NCI-H2196 treated with DMSO at 0.1 percent for 48 hours (cell line): ENCODE results near the gene ZNF692.
"Not testable (repeated sequence)": the region's sequence is repeated elsewhere in the genome, so short reads cannot be mapped to it uniquely, and the experiment has no call there.

Source experiments
- DNase-seq: peaks from one replicate; lab custom pipeline; 2025; ENCODE audit not compliant: unreplicated experiment; lab: John Stamatoyannopoulos, UW

ZNF692 gene

DNA sequence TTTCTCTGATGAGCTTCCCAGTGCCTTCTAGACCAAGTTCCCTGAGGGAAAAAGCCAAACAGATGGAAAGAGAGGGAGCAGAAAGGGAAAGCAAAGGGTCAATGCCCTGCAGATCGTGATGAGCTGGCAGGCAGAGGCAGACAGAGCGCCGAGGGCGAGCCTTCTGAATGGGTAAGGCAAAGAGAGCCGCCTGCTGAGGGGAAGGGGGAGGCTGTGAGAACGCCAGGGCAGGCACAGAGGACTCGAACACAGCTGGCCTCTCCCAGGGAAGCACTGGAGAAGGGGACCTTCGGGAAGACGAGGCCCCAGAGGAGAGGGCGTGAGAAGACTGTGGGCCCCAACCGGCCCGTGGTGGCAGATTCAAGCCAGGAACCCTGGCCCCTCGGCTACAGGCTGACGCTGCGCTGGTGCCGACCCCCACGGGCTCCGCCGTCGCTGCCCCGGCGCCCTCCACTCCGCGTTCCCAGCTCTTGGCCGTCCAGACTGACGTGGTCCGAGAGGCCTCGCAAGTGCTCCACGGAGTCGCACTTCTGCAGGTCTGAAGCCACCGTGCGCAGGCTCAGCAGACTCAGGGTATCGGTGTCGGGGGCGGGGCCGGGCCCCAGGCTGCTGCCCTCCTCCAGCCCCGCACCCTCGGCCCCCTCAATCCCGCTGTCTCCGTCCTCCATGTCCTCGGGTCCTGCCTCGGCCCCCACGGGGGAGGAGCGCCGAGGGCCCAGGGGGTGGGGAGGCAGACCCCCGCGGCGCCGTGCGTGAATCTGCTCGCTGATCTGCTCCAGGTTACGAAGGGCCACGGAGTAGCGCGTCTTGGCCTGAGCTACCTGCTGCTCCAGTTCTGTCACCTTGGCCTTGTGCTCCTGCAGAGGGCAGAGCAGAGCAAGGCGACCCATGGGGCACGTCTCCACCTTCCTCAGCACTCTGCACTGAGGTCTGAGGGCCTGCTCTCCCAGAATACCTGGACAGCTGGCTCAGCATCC, 47.1 kb downstream of the ZNF692 start:
- no peak for DNase-seq

- DNase-seq = no peak
These were observed 48.0 kb downstream of the ZNF692 start for GRCh38 chr1:248810727-248811513.

DNA sequence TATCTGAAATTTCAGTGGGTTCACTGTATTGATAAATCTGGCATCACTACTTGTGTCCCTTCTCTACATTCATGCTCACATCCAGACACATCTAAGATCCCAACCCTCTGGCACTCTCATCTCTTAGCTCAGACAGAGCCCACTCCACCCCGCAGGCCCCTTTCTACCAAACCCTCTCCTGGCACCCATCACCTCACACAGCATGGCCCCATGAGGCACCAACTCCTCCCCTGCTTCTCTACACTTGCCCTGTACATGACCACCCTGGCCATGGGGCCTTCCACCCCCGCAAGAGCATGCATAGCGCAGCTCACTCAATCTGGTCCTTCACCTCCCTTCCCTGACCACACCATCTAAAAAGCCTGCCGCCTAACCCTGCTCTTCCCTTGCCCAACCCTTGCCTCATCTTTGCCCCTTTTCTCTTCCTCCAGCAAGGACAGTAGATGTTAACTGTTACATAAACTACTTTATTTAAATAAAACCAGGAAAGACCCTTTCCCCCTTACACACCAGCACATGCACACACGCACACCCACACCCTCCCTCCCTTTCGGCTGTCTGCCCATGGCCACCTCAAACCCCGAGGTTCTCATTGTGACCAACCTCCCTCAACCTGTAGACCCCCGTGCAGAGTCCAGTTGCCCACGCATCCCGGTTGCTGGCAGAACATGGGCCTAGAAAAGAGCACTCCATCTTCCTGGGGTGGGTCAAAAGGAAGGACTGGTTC, 48.7 kb downstream of the ZNF692 start:
- no peak for DNase-seq

GRCh38 chr1:248808876-248809275, 50.0 kb downstream of the ZNF692 start:
- no peak for DNase-seq

DNA sequence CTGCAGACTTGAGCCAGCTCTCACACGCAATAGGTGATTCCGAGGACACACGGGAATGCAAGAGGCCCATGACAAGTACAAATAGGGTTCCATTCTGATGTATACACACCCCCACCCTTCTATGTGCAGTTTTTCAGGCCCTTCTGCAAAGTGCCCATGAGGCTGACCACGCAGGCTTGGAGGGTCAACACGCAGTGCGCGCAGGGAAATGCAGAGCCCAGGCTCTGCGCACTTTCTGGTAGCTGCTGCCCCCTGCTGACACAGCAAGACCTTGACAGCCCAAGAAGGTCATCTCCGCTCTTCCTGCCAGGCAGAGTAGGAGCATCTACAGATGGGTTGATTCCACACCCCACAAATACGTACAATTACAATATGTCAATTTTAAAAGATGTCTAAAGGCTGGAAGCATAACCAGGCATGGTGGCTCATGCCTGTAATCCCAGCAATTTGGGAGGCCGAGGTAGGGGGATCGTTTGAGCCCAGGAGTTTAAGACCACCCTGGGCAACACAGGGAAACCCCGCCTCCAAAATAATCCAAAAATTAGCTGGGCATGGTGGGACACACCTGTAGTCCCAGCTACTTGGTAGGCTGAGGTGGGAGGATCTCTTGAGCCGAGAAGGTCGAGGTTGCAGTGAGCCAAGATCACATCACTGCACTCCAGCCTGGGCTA, 51.7 kb downstream of the ZNF692 start:
- no peak for DNase-seq

- no peak for DNase-seq
These were observed 53.0 kb downstream of the ZNF692 start for GRCh38 chr1:248805876-248806275.

GRCh38 chr1:248804771-248805681, 53.9 kb downstream of the ZNF692 start:
- no peak for DNase-seq

- not testable (repeated sequence) for DNase-seq
These were observed 55.4 kb downstream of the ZNF692 start for GRCh38 chr1:248803501-248803900.

- no peak for DNase-seq
These were observed 56.4 kb downstream of the ZNF692 start for GRCh38 chr1:248802454-248802853.

- DNase-seq = no peak
These were observed 58.4 kb downstream of the ZNF692 start for GRCh38 chr1:248800459-248800858.
